Heart left ventricle (tissue), 13 donors: ENCODE measurements around the gene EVC.

Source experiments
- CTCF ChIP-seq, 12 donors: fragments of 200-600 bp; sonication (generic) in 4 of 12; IDR thresholded peaks; one replicate each; pipeline versions ENCODE4 v1.5.0 to v1.8.0; 2018 to 2022; ENCODE audit warnings: antibody characterized with exemption in 12 of 12, mild to moderate bottlenecking in 5 of 12
- POLR2A ChIP-seq, 2 donors: fragments of 450-650 bp; IDR thresholded peaks; one replicate each; pipeline ENCODE4 v1.6.1; 2017; ENCODE audit warnings: antibody characterized with exemption in 2 of 2, mild to moderate bottlenecking in 2 of 2, moderate library complexity in 2 of 2
- donor health status: ischemic (EF 13 %, LVEDD 7.1; RV severe dilation, severe dysfunction).
- donor health status: DM: no; HTN: yes; CAD: no.
- donor health status: DM: no; HTN: no; CAD: no.
- donor health status: ischemic (EF 25% LVEDD 6.9; RV normal size, moderate dysfunction).
- donor health status: ischemic (EF 25% LVEDD 5.7; RV mildly dilated, moderate dysfunction).
- donor health status: ischemic (EF 35%, LVEDD 5.7; RV mildly dilated, moderate dysfunction).
- donor health status: nonischemic (EF 11% LVEDD 7.7; RV severe dilation, severe dysfunction).
- donor health status: DM: yes; HTN: yes; CAD: no.
- donor health status: PGD.
- donor health status: ischemic (EF 29% LVEDD 5.4; RV normal size, mild dysfunction).
- donor health status: nonischemic (EF 23%, LVEDD 6.1; RV moderate dilation, normal function).

GRCh38 chr4:5826437-5827107 is 115.6 kb downstream of the EVC start:
- TF ChIP-seq CTCF (IDR thresholded peaks at IDR 0.05) (no peak), POLR2A (IDR thresholded peaks at IDR 0.05) (no peak)
